Superior temporal gyrus (tissue), 1 donor: Measurements from ENCODE around the gene GPR42.
"Not testable (repeated sequence)": the region's sequence is repeated elsewhere in the genome, so short reads cannot be mapped to it uniquely, and the experiment has no call there.

Experiments used
- DNase-seq: peaks from one replicate; pipeline ENCODE4 v3.0.0-alpha.2; 2016; ENCODE audit errors: extremely low spot score

GPR42 gene

GRCh38 chr19:35396240-35396885 lies 25.5 kb downstream of the GPR42 start:
- no peak for DNase-seq

GRCh38 chr19:35397064-35397463 lies 26.2 kb downstream of the GPR42 start:
- no peak for DNase-seq

GRCh38 chr19:35398570-35398969 lies 27.7 kb downstream of the GPR42 start:
- DNase-seq, result no peak

GRCh38 chr19:35399231-35399630 lies 28.4 kb downstream of the GPR42 start:
- DNase-seq, result no peak

GRCh38 chr19:35399948-35400772 lies 29.3 kb downstream of the GPR42 start:
- DNase-seq, result no peak

- DNase-seq, result no peak
These were observed 29.9 kb downstream of the GPR42 start for GRCh38 chr19:35400773-35401100.

- DNase-seq, result not testable (repeated sequence)
These were observed 30.5 kb downstream of the GPR42 start for GRCh38 chr19:35401416-35401815.

- DNase-seq, result no peak
These were observed 32.4 kb downstream of the GPR42 start for GRCh38 chr19:35403116-35403760.

DNA sequence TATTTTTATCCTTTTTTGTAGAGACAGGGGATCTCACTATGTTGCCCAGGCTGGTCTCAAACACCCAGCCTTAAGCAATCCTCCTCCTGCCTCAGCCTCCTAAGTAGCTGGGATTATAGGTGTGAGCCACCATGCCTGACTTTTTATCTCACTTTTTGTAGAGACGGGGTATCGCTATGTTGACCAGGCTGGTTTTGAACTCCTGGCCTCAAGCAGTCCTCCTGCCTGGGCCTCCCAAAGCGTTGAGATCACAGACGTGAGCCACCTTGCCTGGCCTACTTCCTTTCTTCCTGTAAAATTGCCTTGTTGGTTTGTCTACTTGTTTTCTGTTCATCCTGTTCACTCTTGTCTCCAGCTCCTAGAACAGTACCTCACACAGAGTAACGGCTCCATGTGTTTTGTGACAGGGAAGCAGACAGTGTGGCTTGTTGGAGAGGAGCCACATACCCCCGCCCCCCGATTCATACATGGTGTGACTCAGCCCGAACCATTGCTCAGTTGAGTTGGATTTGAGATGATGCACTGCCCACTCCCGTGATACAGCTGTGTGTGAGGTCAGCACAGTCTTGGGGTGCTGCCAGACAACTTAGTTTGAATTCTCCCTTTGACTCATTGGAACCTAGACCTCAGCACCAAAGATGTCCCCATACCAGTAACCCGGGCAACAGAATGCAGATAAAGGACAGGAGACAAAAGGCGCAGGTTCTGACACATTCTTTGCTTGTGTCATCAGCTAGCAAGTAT lies 34.2 kb downstream of the GPR42 start:
- no peak for DNase-seq

DNA sequence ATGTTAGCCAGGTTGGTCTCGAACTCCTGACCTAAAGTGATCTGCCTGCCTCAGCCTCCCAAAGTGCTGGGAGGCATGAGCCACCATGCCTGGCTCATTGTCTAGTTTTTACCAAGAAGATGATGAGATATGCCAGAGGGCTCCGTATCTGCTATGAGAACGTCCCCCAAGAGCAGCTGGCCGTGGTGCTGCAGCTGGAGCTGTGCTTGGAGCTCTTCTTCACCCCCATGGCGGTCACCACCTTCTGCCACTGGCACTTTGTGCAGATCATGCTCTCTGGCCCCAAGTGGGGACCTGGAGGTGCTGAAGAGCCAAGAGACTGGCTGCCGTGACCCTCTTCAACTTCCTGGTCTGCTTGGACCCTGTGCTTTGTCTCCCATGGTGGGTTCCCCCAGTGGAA lies 36.8 kb downstream of the GPR42 start:
- no peak for DNase-seq

- no peak for DNase-seq
These were observed 37.7 kb downstream of the GPR42 start for GRCh38 chr19:35408284-35409171.

GRCh38 chr19:35409191-35409590 lies 38.3 kb downstream of the GPR42 start:
- DNase-seq, result no peak

- DNase-seq, result no peak
These were observed 39.6 kb downstream of the GPR42 start for GRCh38 chr19:35410487-35410886.

DNA sequence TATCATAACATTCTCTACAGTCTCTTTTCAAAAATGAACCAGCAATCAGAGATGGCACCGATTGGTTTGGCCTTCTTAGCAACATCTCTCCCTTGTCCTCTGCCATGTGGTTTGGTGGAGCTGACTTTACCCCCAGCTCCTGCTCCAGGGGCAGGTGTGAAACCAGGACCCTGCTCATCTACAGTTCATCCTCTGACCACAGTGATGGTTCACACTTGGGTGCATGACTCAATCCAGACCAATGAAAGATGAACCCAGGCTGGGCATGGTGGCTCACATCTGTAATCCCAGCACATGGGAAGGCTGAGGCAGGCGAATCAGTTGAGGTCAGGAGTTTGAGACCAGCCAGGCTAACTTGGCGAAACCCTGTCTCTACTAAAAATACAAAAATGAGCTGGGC lies 43.6 kb downstream of the GPR42 start:
- no peak for DNase-seq

GRCh38 chr19:35416331-35416730 lies 45.5 kb downstream of the GPR42 start:
- DNase-seq, result no peak

- no peak for DNase-seq
These were observed 46.4 kb downstream of the GPR42 start for GRCh38 chr19:35417278-35417677.

DNA sequence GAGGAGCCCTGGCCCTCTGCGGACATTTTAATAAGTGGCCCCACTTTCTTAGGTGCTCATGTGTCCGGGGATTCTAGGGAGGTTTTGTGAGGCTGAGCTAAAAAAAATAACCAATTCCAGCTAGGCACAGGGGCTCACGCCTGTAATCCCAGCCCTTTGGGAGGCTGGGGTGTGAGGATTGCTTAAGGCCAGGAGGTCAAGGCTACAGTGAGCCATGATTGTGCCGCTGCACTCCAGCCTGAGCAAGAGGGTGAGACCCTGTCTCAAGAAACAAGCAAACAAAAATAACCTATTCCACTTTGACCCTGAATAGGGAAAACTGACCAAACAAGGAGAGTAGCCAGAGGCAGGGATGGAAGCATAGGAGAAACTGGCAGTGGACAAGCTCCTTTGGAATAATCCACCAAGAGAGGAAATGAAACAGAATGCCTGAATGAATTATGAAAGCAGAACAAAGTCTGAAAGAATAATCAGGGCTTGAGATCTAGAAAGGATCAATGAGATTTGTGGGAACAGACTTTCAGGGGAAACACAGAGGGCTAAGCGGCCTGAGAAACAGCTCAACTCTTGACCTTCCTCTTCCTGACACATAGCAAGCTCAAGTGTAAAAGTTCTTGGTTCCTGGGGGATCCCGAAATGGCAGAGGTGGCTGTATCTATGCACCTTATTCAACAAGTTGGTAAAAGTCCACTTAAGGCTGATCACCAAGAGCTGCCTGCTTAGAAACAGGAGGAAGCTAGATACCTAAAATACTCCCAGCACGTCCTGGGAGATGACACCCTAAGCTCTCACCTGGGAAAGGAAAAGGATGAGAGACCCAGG lies 47.1 kb downstream of the GPR42 start:
- no peak for DNase-seq

- DNase-seq, result no peak
These were observed 48.2 kb downstream of the GPR42 start for GRCh38 chr19:35419046-35419445.

- no peak for DNase-seq
These were observed 48.9 kb downstream of the GPR42 start for GRCh38 chr19:35419805-35420204.

DNA sequence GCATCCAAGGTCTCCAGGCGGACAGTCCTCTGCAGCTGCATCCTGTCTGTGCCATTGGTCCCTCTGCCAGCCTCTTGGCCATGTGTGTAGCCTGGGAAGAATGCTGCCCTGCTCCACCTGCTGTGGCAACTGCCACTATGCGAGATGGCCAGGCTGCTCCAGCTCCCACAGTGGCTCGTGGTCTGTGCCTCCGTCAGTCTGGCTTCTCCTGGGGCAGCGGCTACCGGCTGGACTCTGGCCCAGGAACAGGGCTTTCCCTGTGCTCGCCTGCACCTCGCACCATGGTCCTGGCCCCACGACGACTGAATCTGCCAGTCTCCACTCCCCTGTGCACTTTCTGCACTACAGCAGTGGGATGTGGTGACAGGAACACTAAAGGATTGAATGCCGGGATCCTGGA lies 50.5 kb downstream of the GPR42 start:
- DNase-seq, result no peak
